ENCODE data around the gene RWDD3.

The RWDD3 gene

DNA sequence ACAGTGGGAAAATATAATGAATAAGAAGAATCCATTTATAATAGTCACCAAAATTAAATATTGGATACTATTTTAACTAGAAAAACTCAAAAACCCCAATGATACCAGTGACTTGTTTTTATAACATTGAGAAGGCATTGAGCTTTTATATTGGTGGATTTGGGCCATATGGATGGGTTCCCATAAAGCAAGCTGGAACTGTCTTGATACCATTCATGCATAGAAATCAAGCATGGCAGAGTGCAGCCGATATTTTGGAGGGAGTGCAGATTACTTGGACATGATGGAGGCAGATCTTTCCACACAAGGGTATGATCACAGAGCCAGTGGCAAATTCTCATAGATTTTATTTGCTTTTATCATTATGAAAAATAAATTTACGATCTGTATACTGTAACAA is 3.8 kb upstream of the RWDD3 start:
- DNase-seq (ENCODE audit: low read depth), result no peak

DNA sequence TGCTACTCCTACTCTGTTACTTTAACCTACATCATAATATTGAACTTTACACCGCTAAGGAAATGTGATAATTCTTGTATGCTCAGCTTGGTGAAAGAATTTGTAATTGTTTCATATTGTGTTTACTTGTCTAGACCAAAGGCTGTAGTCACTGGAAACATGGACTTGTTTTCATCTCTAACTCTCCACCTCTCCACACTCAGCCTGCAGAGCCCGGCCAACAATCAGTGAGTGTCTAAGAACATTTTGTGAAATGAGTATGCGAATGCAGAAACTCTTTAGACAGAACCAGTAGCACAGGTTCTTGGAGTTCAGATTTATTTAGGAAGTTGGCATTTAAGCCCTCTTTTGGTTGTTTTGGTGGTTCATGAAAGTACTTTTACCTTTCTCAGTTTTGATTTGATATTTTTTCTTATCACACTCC is 3.2 kb upstream of the RWDD3 start:
- no peak for DNase-seq (ENCODE audit: low read depth)

DNA sequence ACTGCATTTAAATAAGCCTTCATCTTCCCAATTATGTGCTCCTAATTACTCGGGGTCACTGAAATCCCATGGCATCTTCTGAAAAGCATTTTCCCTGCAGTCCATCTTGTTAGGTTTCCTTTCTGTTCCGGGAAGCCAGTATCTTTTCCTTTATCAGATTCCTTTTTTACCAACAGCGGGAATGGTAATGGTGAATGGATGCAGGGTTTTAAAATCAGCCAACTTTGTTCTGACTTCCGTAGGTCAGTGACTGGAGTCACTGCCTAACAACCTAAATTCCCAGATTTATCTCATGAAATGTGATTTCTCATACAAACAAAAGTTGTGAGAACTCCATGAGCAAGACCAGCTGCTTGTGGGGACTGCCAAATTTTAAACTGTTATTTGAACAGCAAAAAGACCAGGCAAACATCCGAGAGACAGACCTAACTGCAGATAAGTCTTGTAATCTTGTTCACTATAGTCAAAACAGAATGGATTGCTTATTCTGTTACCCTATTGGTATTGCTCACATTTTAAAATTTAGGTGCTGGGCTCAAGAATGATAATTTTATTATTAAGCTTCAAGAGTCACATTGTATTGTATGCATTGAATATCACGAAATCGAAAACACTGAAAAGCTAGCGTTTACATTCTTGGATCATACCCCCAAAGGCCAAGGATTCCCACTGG is 1.2 kb upstream of the RWDD3 start:
- no peak for DNase-seq (ENCODE audit: low read depth)

DNA sequence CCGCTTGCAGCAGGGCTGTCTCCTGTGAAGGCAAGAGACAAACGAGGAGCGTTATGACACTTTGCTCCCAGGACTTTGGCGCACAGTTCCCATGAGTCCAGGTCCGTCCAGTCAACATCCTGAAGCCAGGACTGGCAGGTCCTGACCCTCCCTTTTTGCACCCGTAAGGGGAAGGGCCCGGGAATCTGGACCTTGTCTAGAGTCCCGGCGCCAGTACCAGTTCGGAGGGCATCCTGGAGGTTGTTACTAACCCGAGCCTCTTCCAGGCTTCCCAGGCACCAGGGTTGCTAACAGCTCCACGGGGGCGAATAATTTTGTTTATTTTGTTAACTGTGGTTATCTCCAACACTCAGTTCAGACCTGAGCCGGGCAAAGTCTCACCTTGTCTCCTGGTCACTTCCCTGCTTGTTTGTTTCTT is 682 bp upstream of the RWDD3 start:
- no peak for DNase-seq (ENCODE audit: low read depth)

DNA sequence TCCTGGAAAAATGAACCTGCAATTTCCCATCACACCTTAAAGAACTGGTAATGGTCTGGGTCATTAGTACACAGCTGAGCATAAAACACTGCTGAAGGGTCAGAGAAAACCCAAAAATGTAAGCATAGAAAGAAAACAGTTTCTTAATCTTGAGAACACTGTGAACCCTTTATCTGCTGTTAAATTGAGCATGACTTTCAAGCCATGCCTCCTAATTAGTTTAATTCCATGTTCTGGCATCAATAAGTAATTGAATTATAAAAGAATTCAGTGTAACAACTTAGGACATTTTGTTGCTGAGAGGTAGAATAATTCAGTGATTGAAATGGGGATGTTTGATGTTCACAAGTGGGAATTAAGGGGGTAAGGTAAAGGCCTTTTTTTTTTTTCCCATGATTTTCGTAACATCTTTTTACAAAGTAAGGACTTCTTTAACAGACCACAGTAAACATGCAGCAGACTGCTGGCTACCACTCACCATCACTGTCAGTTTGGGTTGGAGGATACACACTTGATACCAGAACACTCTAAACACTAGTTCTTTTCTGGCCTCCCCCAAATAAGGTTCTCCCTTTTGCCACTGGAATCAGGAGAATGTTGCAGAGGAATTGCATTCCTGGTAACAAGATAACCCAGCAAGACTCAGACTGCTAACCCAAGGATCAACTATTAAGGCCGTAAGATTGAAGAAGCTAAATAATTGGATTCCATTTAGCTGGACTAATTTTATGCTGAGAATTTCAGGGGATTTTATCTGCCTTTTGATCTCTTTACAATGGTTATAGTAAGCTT is 3.0 kb downstream of the RWDD3 start:
- DNase-seq (ENCODE audit: low read depth), result no peak

DNA sequence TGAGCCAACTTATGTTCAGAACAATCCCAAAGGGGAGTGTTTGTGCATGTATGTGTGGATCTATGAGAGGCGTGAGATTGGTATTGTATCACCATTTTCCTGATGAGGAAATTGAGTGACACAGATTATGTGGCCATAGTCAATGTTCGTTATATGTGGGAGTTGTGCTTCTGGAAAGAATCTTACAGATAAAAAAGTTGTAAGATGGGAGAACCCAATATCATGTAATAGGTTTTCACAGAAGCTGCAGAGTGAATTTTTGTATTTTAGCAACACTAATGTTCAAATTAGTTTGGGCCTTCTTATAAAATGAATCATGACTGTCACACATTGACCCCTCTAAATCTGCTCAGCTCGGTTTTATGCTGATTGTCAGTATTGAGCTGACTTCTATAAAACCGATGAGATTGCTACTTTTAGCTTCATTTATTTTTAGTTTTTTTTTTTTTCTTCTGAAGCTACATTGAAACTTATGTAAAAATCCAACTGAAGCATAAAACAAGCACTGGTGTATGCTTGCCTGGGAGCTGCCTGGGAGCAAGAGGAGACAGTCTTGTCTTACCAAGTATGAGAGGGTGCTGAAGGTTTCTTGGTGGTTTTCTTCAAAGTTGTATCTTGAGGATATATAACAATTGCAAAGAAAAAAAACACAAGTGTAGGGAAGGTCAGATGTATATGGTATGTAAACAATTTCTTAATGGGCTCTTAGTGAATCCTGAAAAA is 4.1 kb downstream of the RWDD3 start:
- DNase-seq (ENCODE audit: low read depth), result no peak

DNA sequence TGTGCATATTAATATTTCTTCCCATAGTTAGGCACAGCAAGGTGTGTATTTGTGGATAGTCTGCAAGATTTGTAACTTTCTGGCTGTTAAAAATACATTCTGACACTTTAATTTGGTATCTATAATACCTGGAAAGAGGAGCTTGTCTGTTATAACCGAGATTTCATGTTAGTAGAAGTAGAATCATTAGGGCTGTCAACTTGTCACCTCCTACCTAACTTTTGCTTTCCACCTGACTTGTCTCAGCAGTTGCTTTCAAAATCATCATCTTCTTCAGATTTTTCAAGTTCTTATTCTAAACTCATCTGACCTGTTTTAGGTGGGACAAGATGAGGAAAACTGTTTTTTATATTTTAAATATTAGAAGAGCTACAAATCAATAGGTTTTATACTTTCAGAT is 11.0 kb downstream of the RWDD3 start:
- DNase-seq (ENCODE audit: low read depth), result no peak

DNA sequence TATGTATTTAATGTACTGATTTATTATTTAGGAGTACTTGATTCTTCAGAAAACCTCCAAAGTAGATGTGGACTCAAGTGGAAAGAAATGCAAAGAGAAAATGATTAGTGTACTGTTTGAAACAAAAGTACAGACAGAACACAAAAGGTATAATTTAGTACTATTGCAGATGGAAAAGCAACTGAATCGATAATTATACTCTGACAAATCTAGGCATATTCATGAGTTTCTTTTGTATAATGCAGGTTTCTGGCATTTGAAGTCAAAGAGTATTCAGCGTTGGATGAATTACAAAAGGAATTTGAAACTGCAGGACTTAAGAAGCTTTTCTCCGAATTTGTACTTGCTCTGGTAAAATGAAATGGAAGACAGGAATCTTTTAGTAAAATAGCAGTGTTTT is 12.5 kb downstream of the RWDD3 start:
- DNase-seq (ENCODE audit: low read depth), result no peak

DNA sequence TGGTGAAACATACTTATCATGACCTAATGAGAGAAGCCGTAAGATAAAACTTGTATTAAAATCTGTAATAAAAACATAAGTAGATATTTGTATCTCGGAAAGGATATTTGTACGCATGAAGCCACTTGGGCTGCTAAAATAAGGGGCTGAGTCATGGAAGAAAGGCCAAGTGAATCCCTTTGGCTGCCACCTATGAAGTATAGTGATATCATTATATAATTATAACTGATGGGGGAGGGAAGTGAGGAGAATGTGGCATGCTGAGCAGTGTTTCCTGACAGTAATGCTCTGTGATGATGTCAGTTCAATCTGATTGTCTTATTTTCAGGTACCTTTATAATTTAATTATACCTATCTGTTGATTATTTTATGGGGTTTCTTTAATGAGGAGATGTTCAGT is 13.6 kb downstream of the RWDD3 start:
- DNase-seq (ENCODE audit: low read depth), result no peak

DNA sequence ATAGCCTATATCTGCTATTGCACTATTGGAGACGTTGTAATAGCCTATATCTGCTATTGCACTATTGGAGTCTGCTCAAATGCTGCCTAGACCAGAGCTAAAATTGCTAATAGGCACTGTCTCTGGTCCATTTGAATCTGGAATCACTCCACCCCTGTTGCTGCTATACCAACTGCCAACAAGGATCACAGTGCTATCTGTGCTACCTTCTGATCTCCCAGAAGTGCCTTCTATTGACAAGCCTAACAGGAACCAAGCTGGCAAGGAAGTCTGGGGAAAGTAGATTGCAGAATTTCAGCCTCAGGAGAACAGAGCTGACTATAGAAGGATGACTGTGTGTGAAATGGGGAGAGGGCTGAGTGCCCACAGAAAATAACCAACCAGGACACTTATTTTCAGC is 15.9 kb downstream of the RWDD3 start:
- no peak for DNase-seq (ENCODE audit: low read depth)

DNA sequence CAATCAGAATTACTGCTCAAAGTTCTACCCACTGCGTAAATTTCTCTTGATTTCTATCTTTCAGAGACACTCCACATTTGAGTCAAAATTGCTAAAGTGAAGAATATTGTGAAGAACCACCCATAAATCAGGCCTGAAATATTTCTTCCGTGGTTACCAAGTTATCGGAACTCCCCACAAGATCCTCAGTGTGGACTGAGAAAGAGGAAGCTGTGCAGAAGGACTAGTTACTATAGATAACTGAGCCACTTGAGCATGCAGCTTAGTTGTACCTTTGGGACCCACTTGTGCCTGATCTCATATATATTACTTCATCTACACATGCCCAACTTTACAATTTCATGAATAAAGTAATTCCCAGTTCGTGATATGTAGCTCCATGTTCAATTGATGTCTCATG is 18.4 kb downstream of the RWDD3 start:
- no peak for DNase-seq (ENCODE audit: low read depth)

DNA sequence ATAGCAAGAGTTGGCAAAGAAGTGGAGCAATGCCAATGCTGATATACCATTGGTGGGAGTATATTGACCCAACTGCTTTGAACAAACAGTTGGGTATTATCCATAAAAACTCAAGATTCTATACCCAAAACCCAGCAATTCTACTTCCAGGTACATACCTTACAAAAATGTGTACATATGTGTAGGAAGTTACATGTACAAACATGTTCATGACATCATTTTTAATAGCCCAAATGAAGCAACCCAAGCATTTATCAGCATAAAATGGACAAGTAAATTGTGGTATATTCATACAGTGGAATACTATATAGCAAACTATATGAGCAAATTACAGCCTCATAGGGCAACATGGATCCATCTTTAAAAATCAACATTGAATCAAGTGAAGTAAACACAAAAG is 20.9 kb downstream of the RWDD3 start:
- no peak for DNase-seq (ENCODE audit: low read depth)

DNA sequence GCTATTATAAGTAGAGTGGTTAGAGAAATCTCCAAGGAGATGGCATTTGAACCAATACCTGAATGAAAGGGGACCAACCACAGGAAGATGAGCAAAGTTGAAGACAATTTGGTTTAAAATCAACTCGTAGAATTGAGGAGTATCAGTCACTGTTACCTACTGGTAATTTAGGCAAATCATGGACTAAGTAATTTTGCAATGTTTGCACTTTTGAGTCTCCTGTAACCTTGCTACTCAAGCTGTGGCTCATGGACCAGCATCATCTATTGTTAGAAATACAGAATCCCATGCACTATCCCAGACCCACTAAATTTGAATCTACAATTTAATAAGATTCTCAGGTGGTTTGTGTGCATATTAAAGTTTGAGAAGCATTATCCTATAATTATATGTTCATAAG is 21.8 kb downstream of the RWDD3 start:
- DNase-seq (ENCODE audit: low read depth), result no peak

DNA sequence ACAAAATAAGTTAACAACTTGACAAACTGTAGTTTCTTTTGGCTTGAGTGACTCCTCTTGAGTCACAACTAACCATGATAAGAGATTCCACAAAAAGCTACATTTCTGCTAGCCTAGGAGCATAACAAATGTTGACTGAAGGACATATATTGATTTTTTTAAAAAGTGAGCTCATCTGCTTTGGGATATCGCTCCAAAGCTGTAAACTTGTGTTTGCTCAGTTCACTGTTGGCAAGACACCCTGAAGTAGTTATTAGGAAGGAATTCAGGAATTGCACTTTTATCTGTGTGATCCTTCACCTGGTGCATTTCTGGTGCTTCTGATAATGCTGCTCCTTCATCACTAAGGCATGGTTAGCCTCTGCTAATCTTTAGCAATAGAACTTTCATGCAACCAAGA is 23.7 kb downstream of the RWDD3 start:
- DNase-seq (ENCODE audit: low read depth), result no peak

DNA sequence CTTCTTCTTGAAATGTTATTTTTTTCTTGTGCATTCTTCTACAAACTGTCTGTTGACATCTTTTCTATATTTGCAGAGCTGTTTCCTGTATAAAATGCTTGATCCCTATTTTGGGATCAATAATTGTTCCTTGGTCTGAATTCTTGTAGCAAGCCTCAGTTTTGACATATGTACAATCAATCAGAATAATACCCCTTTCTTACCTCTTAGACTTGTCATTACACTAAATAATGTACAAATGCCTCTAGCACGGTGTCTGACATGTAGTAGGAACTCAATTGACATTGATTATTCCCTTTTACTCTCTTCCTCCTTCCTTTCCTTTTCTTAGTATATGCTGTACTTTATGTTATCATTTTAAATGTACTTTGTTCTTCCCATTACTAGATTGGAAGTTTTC is 25.2 kb downstream of the RWDD3 start:
- no peak for DNase-seq (ENCODE audit: low read depth)

DNA sequence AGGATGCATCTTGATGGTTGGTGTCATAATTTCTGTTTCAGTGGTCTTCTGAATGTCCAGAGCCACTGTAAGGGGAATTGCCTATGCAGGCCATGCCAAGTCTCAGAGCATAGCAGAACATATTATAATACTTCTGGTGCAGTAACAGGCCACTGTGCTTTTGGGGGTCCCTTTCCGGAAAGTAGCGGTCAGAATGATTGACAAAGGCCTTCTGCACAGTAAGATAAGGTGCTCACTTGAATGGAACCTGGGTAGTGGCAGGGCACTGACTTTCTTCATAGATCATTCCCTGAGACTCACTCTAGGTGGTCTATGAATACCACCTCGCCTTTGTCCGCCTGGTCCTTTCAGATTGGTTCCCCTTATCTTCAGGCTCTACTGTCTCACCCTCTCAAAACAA is 28.9 kb downstream of the RWDD3 start:
- DNase-seq (ENCODE audit: low read depth), result no peak

DNA sequence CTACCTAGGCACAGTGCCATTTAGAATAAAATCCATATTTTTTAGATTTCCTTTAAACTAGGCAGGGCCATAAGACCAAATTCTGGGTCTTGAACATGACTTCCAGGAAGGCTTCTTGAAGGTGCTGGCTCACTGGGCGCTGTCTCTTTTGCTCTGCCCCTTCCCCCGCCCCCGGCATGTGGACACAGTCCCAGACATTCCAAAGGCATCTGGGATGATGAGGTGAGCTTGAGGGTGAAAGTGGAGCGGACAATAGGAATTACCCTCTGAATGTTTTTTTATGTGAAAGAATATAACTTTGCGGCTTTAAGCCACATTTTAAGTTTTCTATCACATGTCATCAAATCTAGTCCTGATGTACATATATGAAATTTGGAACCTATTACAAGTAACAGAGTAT is 29.4 kb downstream of the RWDD3 start:
- no peak for DNase-seq (ENCODE audit: low read depth)

DNA sequence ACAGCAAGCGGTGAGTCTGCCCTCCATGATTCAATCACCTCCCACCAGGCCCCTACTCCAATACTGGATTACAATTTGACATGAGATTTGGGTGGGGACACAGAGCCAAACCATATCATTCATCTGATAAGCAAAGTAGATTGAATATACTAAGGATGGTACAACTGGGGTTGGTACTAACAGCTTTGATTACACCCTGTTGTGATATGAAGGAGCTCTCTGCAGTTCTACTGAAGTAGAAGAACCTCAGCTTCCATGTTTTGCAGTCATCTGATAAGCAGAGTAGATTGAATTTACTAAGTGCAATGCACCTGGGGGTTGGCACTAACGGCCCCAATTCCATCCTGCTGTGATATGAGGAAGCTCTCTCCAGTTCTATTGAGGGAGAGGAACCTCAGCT is 31.1 kb downstream of the RWDD3 start:
- DNase-seq (ENCODE audit: low read depth), result no peak

DNA sequence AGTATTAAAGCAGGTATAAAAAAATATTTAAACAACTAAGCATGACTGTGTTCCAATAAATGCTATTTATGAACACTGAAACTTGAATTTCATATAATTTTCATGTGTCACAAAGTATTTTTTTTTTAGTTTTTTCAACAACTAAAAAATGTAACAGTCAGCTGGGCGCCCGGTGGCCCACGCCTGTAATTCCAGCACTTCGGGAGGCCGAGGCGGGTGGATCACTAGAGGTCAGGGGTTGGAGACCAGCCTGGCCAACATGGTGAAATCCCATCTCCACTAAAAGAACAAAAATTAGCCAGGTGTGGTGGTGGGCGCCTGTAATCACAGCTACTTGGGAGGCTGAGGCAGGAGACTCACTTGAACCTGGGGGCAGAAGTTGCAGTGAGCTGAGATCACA is 42.4 kb downstream of the RWDD3 start:
- DNase-seq (ENCODE audit: low read depth), result no peak

DNA sequence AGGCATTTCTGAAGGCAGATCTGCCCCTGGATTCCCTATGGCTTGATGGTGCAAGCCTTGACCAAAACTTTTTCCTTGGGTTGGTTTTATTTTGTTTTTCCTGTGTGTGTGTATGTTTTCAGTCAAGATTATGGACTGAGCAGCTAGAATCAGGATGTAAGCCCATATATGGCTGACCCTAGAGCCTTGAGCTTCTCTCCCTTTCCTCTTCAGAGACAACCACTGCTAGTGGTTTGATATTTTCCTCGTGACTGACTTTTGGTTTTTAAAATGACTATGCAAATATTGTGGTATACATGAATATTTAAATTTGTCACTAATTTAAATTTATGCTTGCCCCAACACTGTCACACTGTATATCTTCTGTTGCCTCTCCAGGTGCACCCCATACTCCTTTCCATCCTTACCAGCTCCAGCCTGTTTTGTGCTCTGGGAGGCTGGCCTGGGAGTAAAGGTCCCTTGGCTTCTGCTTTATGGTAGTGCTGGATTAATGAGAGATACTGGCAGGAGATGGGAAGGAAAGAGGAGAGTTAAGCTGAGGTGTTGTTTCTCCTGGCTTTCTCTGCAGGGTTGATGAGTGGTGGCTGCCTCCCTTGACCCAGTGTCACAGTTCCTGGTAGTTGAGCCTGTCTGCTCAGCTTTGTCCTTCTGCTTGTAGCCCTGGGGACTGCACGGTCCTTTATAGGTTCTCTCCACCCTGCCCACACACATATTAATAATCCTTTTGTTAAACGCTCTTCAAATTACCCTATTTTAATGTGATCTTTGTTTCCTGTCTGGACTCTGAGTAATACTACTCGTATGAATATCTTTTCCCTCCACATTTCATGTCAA is 44.4 kb downstream of the RWDD3 start:
- no peak for DNase-seq (ENCODE audit: low read depth)

DNA sequence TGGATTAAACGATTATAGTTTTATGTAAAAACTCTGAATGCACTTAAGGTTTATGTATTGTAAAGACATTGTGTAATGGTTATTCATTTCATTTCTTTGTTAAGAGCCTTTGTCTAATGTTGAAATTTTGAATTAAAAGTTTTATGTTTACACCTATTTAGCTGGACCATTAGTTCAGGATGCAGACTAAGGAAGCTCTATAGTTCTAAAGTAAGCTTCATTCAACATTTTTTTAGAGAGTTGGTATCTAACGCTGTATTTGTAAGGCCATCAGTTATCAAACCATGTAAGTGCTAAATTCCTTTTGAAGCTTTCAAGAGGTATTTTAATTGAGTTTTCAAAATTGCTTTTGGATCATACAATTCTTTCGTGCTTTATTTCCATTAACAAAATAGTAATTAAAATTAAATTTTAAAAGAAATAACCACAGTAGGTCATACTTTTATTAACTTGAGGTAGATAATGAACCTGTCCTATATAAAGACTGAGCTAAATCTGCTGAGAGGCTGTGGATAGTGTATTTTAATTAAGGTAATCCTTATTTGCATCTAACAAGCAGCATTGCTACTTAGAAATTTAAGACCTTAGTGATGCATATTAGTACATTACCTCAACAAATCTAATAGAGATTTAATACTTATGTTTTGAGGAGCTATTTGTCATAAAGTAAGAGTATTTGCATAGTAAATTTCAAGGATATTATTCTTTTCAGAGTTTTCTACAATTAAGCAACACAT is 47.9 kb downstream of the RWDD3 start:
- no peak for DNase-seq (ENCODE audit: low read depth)

DNA sequence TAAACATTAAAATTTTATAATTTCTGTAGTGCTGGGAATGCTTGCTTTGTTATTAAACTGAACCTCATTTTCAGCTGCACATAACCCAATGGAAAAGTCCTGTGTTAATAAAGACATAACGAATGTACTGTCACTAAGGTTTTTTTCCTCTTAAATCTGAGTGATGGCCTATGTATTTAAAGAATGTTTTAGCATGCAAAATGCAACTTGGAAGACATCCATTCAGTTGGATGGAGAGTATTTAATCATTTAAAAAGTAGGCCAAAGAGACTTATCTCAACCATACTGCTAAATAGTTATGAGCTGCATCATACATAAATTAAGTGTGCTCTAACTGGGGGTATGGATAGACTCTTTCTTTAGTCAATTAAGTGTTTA is 48.5 kb downstream of the RWDD3 start:
- DNase-seq (ENCODE audit: low read depth), result no peak
